Neural cell (in vitro differentiated cells): ENCODE measurements around the gene KRTAP10-10.

Experiments
- CTCF ChIP-seq: fragments of 450-650 bp; IDR thresholded peaks from 2 replicates; pipeline ENCODE4 v1.5.1; 2014; ENCODE audit warnings: antibody characterized with exemption, mild to moderate bottlenecking, moderate library complexity; ENCODE audit not compliant: poor library complexity, severe bottlenecking
- POLR2AphosphoS5 ChIP-seq: IDR thresholded peaks from 2 replicates; pipeline ENCODE4 v1.6.1; 2012
- RAD21 ChIP-seq: fragments of 450-650 bp; conservative IDR thresholded peaks from 2 replicates; pipeline ENCODE4 v1.6.1; 2014; ENCODE audit warnings: antibody characterized with exemption, mild to moderate bottlenecking, moderate library complexity

- no peak for TF ChIP-seq CTCF
- TF ChIP-seq RAD21: no peak
- TF ChIP-seq POLR2AphosphoS5: no peak
Measured at GRCh38 chr21:44677881-44678280, 40.7 kb downstream of the KRTAP10-10 start.
